Measurements from ENCODE around the gene CLEC6A. TPM values are rescaled to one million over a fixed set of nuclear protein-coding genes. Genes with fewer than 3 reads are reported as not detected.

Gene CLEC6A
- not detected in 2 replicates for total RNA-seq

GRCh38 chr12:8455727-8456360, at the start of gene CLEC6A:
CLEC6A (plus strand) TSS chr12:8455962; CDS start chr12:8456112, 150 bp downstream.

GRCh38 chr12:8513256-8513655, 57.5 kb downstream of the CLEC6A start, which contains the start of gene CLEC4D:
CLEC4D (plus strand) TSS chr12:8513503; CDS start chr12:8513733, 230 bp downstream.

Small RNA genes within 50 kb of the gene (small RNA-seq; reads per million reads assigned to genes)
- gene RNU6-275P (ENCODE audit: low replicate concordance), result not detected

Other genes starting within 250 kb of the CLEC6A start
- gene FAM90A1, start 228.3 kb upstream of the CLEC6A start, total RNA-seq, result under 0.01 and 0.14 TPM in 2 replicates
- not detected in 2 replicates for gene CLEC4D, start 57.5 kb downstream of the CLEC6A start, total RNA-seq
- not detected in 2 replicates for gene CLEC4E, start 84.9 kb downstream of the CLEC6A start, total RNA-seq
- not detected in 2 replicates for gene AICDA, start 156.9 kb downstream of the CLEC6A start, total RNA-seq
- gene MFAP5, start 206.9 kb downstream of the CLEC6A start, total RNA-seq, result under 0.01 and 0.86 TPM in 2 replicates
- gene RIMKLB, start 242.0 kb downstream of the CLEC6A start, total RNA-seq, result 12.5 and 15.1 TPM in 2 replicates

Measured in placental pericyte (primary cell).